ENCODE results near the gene ZNF138.
"Not testable (repeated sequence)": the region's sequence is repeated elsewhere in the genome, so short reads cannot be mapped to it uniquely, and the experiment has no call there.

The ZNF138 gene

GRCh38 chr7:64807731-64808365 lies 13.6 kb downstream of the ZNF138 start:
- no peak for DNase-seq (ENCODE audit: low spot score)
- TF ChIP-seq CTCF (IDR thresholded peaks at IDR 0.05; ENCODE audit: extremely low read depth, missing control alignments): no peak

GRCh38 chr7:64811767-64812166 lies 17.5 kb downstream of the ZNF138 start:
- no peak for DNase-seq (ENCODE audit: low spot score)
- no peak for TF ChIP-seq CTCF (IDR thresholded peaks at IDR 0.05; ENCODE audit: extremely low read depth, missing control alignments)

- no peak for DNase-seq (ENCODE audit: low spot score)
- no peak for TF ChIP-seq CTCF (IDR thresholded peaks at IDR 0.05; ENCODE audit: extremely low read depth, missing control alignments)
Measured at GRCh38 chr7:64830926-64831325, 36.7 kb downstream of the ZNF138 start.

GRCh38 chr7:64832136-64832535 lies 37.9 kb downstream of the ZNF138 start:
- TF ChIP-seq CTCF (IDR thresholded peaks at IDR 0.05; ENCODE audit: extremely low read depth, missing control alignments): no peak
- no peak for DNase-seq (ENCODE audit: low spot score)

- no peak for TF ChIP-seq CTCF (IDR thresholded peaks at IDR 0.05; ENCODE audit: extremely low read depth, missing control alignments)
- DNase-seq (ENCODE audit: low spot score): no peak
Measured at GRCh38 chr7:64834989-64835388, 40.8 kb downstream of the ZNF138 start.

GRCh38 chr7:64835856-64836255 lies 41.6 kb downstream of the ZNF138 start:
- not testable (repeated sequence) for DNase-seq (ENCODE audit: low spot score)

- not testable (repeated sequence) for DNase-seq (ENCODE audit: low spot score)
Measured at GRCh38 chr7:64838051-64838450, 43.8 kb downstream of the ZNF138 start.

- DNase-seq (ENCODE audit: low spot score): no peak
- TF ChIP-seq CTCF (IDR thresholded peaks at IDR 0.05; ENCODE audit: extremely low read depth, missing control alignments): no peak
Measured at GRCh38 chr7:64838691-64839090, 44.5 kb downstream of the ZNF138 start.

Data from GM20000 (cell line).